HG02970 (cell line): ENCODE results near the gene ATP2B2.

ENCODE experiments used
- ATAC-seq: cut with Tn5 transposase; IDR thresholded peaks from one replicate; pipeline ENCODE4 v1.9.1; 2021; ENCODE audit warnings: mild to moderate bottlenecking, moderate library complexity, moderate number of reproducible peaks; ENCODE audit not compliant: unreplicated experiment, low FRiP score

ATP2B2 gene

DNA sequence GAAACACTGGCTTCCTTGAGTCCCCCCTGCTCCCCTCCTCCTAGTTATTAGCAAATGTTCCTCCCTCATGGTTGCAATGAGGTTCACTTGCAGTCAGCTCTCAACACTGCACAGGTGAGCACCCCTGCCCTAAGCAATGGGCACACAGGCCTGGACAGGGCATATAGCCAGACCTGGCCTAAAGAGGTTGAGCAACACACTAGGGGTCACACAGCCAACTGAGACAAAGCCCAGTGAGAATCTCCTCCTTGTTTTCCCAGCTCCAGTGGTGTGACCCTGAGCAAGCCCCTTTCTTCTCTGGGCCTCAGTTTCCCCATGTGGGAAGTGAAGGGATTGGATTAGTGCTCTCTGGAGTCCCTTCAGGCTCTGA, 49.9 kb downstream of the ATP2B2 start:
- no peak for ATAC-seq

DNA sequence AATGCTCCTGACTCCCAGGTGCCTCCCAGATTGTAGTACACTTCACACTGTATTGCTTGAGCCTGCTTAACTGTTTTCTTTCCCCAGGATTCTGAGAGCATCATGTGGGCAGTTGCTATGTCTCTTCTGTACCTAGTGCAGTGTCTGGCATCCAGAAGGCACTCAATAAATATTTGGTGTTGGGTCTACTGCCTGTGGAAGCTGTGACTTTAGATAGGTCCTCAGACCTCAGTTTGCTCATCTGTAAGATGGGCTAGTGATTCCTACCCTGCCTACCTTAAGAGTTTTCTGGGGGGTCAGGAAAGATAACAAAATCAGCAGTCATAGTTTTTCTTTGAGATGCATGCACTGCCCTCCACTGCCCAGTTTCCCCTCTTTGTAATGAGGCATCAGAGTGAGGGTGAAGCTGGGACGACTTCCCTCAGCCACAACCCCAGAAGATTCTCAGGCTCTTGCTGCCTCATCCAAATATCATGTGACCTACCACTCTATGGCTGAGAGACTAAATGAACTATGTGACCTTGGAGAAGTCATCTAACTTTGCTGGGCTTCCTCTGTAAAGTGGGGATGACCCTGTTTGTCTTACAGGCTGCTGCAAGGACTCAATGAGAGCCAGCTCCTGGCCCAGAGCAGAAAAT, 50.4 kb downstream of the ATP2B2 start:
- no peak for ATAC-seq

DNA sequence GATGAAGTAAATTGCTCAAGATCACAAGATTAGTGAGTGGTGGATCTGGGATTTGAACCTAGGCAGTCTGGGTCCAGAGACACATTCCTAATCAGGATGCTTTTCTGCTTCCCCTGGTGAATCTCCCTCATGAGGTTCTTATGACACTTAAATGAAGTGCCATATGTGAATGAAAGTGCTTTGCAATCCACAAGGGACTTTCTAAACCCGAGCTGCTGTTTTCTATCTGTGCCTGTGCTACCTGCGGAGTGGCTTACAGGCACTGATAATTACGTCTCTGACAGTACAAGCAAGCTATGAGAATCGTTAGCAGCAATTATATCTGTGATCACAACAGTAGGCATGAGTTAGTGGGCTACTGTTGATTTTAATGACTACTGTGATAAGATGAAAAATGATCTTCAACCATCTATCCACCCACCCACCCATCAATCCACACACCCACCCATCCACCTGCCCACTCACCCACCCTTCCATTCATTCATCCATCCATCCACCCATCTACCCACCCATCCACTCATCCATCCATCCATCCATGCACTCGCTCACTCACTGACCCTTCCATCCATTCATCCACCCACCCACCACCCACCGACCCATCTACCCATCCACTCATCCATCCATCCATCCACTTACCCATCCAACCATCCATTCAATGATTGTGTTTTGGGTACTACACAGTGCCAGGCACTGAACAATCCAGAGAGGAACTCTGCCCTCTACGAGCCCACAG, 51.8 kb downstream of the ATP2B2 start:
- ATAC-seq: no peak

DNA sequence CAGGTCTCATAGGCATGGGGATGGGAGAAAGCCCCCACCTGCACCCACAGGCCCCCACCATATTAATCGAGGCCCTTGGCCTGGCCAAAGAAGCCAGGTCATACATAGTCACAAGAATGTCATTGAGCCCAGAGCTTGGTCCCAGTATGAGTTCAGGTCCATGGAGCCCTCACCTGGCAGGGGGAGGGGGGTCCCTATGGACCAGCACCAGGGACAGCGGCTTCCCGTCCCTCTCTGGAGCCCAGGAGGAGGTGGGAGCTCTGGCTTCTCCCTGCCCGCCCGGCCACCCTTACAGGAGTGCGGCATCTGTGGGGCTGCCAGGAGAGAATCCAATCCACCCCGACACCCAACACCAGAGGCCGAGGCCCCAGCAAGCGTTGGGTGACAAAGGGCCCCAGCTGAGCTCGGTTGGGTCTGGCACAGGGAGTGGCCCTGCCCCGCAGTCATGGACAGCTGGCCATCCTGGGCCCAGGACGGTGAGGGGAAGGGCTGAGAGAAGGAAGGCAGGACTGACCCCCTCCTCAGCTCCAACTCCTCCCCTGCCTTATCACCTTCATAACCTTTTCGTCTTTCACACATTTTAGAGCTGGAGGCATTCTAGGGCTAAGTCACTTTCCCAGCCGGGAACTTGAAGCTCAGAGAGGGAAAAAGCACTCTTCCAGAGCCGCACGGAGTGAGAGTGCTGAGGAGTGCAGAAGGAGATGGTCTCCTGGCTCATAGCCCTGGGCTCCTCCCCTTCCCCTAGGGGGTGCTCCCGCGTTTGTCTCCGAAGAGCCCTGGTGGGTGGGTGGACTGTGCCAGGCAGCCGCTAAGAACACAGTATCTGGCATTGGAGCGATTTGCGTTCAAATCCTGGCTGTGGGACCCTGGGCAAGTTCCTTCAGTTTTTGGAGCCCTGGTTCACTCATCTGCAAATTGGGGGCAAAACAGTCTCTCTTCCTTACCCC, 54.6 kb downstream of the ATP2B2 start:
- no peak for ATAC-seq

DNA sequence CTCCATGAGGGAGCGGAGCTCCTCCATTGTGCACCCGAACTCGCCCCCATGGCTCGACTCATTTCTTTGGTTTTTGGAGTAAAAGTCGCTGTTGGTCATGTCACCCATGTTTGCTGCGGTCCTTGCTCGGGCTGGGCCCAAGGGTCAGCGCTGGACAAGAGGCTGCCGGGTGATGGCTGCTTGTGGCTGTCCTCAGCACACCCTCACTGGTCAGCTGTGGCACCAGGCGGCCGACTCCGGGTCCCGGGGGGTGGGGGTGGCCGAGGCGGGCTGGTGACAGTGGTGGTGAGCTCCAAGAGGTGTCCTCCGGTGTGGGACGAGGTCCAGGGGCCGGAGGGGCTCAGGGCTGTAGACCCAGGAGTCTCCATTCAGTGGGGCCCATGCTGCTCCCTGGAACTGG, 56.0 kb downstream of the ATP2B2 start:
- ATAC-seq: no peak

DNA sequence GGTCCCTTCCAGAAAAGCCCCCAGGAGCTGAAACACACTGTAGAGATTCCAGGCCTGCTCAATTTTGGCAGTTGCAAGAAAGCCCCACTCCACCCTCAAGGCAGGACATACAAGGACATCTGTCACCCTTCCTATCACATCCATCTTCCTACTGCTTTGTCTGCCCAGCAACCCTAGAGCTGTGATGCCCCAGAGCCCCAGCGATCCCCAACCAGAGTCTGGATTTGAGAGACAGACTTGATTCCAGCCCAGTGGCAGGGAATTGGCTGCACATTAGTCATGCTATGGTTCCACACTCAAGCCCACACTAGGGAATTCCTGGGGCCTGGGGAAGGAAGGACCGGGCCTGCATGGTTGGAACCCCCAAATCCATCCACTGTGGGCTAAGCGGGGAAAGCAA, 56.8 kb downstream of the ATP2B2 start:
- ATAC-seq: no peak

DNA sequence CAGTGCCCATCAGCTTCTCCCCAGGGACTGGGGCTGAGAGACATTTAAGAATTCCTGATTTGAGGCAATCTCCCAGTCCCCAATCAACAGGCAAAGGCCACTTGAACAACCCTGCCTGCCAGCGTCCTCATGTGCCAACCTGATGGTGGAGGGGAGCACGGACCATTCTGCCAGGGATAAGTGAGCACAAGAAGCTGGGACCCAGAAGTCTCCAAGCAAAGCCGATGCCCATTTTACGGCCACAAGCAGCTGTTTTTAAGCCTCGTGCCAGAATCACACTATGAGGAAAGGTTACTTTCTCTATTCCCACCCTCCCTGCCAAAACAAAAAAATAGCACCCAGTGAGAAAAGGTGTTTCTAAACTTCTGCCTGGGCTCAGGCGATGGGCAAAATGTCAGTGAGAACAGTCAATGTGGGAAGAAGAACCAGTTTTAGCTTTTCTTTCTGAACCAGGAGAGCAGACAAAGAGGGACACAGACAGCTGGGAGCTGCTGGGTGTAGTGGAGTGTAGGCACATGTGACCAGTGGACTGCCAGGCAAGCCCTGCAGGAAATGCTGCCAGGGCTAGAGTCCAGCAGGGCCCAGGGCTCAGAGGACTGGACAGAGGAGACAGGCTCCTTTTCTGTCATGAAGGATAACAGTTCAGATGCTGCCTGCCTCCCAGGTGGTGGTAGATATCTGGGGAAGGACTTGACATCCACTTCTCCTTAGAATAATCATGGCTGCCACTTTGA, 57.7 kb downstream of the ATP2B2 start:
- ATAC-seq: no peak

DNA sequence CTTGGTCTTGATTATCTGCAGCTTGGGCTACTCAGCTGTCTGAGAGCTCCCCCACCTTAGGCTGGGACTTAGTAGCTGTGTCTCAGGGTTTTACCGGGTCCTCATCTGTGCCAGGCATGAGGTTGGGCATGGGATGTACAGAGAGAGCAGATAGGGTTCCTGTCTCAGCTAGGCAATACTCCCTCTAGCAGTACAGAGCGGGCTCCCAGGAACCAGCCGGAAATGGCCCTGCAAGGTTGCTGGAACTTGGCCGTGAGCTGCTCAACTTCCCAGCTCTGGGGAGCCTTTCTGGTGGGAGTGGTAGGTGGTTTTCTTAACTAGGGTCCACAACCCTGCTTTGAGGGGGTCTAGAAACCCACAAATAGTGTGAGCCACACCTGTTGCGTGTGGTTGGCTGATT, 58.3 kb downstream of the ATP2B2 start:
- no peak for ATAC-seq

DNA sequence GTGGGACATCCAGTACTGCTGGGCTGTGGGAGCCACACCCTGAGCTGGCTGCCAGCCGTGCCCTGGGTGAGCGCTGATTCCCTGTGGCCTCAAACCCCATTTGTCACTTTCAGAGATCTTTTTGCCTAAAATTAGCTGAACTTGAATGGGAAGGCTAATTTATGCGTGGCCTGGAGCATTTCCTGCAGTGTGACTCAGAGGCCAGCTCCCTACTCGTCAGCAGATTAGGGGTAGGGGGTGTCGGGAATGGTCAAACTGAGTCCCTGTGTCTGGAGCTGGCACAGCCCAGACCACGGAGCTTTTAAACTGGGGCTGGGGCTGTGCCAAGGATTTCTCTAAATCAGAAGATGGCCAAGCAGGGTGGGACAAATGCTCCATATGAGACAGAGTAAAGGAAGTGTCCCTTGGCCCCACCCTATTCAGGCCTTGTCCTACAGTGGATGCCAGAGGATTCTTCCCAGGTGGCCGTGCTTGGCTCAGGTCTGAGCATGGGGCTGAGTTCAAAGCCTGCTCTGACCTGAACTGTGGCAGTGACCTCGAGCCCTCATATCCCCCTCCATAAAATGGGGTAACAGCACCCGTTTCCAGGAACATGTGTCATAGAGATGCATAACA, 59.7 kb downstream of the ATP2B2 start:
- no peak for ATAC-seq

DNA sequence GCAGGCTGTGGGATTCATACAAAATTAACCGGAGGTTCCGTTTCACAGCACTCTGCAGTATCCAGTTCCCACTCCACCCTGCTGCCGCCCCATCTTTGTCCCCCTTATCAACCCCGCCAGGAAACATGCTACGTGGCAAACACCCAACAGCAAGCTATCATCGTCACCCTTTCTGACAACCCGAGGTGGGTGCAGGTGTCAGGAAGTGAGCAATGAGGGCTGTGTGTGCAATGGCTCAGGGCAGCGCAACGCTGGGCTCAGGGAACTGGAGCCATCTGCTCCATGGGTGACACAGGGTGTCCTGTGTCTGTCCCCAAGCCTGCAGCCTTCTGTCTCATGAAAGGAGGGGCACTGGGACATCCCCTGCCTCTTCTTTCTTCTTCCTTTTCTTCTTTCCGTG, 60.9 kb downstream of the ATP2B2 start:
- ATAC-seq: no peak

DNA sequence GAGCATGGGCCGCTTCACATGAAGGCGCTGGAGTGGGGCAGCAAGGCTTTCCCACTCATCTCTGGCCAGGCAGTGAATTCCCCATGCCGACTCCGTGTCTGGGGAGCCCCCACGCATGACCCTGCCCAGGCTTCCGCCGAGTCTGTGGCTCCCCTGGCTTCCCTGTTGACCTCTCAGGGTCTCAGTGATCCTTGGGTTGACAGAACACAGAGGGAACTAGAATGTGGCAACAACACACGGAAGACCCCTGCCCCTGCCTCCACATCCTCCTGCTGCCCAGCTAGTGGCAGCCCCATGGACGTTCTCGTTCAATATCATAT, 61.3 kb downstream of the ATP2B2 start:
- no peak for ATAC-seq

DNA sequence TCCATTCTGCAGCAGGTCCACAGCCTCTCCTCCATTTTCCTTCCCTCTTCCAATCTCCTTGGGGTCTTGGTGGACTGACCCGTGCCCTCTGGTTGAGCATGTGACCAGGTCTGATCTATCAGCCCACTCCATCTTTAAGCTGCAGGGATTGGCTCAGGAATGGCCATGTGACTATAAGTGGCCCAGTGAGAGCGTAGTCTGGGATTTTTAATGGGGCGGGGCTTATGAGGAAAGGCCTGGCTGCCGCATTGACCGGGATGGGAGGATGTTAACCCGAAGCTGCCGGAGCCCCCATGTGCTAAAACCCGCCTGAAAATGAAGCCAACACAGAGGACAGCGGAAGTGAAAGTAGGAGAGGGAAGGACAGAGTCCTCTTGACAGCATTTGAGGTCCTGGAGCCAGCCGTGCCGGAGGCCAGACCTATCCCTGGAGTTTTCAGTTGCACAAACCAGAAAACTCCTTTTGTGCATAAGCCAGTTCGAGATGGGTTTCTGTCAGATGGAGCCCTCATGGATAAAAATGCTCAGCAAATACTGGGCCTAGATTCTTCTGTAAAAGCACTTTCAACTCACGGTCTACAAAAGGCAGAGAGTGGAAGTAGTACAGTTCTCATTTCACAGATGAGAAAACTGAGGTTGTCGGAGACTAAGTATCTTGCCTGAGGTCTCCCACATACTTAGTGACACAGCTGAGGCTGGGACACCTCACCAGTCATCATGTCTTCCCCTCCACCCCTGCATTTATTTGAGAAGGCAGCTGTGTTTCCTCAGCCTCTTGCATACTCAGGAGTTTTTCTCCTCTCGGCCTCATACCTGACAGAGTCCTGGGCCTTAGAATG, 61.9 kb downstream of the ATP2B2 start:
- no peak for ATAC-seq

DNA sequence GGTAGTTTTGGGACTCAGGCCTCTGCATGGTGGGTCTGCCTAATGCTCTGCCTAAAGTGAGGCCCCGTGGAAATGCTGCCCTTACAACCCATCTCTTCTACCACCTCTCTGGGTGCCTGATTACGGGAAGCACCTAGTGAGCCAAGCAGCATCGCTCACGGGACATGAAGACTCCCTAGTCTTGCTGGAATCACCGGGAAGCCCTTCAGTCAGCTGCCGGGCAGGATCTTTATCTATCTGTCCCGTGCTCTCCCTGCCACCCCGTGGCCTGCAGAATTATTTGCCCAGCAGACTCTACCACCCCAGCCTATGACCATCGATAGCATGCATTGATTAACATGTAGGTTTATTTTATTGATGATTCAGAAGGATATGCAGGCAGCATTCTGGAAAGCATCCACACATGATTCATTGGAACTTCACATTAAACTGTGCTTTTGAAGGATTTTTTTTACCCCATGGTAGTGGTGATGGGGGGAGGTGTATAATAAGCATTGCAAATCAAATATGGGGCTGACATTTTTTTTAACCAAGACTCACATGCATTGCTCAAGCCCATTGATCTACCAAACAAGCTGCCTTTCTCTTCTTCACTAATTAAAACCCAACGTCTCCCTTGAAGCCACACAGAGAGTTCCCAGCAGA, 63.1 kb downstream of the ATP2B2 start:
- ATAC-seq: no peak

DNA sequence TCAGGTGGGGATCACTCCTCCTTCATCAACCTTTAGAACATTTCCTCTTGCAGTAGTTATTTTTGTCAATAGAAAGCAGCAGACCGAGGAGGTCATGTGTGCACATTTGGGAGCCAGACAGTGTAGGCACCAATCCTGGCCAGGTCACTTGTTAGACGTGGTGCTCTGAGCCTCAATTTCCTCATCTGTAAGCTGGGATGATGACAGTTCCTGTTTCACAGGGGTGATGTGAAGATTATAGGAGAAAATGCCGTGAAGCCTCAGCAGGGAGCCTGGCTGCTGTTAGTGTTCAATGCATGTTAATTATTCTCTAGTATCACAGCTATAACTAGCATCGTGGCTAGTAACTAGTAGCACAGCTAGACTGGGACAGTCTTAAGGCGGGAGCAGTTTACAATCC, 64.7 kb downstream of the ATP2B2 start:
- no peak for ATAC-seq

DNA sequence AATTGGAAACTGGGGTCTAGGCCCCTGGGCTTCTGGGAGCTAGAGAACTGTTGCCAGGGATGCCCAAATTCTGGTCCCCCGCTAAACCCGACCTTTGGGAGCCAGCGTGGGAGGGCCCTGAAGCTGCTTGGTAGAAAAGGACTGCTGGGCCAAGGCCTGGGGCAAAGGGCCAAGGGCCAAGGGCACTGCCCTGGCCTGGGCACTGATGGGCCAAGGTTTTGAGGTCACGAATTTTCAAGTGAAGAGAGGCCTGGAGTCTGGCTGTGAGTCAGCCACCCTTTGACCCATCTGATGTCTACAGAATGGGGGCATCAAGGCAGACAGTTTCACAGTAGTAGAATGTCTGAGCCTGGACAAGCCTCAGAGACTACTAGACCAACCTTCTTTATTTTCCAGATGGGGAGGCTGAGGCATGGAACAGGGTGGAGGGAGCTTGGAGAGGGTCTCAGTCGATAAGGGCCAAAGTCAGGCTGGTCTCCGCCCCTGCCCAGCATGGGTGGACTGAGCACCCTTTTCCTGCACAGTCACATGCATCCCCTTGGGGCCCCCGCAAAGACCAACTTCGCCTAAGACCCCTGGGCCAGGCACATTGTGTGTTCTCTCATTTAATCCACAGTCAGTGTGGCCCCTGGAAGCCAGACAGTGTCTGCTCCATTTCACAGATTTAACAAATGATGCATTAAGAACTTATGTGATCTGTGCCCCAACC, 66.3 kb downstream of the ATP2B2 start:
- no peak for ATAC-seq

DNA sequence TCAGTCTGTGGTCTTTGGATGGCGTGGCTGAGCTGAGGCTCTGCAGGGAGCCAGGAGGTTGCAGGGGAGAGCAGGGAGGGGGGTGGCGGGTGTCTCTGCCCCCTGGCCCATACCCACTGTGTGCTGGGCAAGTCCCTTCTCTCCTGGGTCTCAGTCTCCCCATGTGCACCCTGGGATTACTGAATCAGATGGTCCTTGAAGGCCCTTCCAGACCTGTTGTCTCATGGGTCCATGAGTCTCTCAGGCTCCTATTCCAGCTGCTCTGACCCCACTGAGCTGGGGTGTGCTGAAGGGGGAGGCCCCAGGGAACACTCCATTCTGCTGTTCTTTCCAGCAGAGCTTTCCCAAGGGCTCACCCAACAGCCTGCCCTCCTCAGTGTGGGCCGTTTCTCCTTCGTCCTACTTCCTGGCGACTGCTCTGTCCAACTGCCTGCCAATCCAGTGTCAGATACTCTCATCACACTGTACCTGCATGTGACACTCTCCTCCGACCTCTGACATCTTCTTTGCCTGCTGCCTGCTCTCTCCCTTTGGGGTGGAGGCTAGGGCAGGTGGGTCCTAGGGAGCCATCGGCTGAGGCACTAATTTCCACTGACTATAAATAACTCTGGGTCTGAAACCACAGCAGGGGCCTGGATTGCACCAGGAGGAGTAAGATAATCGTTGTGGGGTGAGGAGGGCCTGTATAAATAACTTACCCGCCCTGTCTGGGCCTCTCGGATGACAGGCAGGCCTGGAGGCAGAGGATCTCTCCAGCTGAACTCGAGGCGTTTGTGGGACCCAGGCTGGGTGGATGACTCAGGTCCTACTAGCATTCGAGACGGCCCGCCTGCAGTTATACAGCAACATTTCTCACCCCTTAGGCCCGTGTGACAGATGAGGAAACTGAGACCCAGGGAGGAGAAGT, 67.1 kb downstream of the ATP2B2 start:
- no peak for ATAC-seq

DNA sequence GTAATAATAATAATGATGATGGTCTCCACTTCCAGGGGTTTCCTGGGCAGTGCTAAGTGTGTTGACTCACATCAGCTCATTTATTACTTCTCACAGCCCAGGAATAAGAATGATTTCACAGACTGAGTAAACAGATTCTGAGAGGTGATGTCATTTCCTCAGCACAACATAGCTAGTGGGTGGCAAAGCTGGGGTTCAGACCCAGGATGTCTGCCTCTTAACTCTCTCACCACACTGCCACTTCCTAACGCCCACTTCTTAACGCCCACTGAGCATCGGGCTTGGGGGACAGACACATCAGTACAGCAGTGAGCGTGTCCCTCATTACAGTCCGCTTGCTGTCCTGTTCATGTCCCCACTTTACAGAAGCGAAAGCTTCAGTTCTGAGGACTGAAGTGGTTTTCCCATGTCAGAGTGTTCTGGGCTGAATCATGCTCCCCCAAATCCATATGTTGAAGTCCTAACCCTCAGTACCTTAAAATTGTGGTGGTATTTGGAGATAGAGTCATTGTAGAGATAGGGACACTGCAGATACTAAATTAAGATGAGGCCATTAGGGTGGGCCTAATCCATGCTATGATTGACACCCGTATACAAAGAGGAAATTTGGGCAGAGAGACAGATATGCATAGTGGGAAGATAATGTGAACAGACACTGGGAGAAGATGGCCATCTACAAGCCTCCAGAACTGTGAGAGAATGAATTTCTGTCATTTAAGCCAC, 68.0 kb downstream of the ATP2B2 start:
- ATAC-seq: no peak
